ENCODE measurements around the gene OR51V1. TPM values are rescaled to one million over a fixed set of nuclear protein-coding genes. Genes with fewer than 3 reads are reported as not detected.

The OR51V1 gene
- total RNA-seq, 1 donor from 2014 or later = not detected

- no peak for TF ChIP-seq CTCF (IDR thresholded peaks at IDR 0.05)
- no peak for ATAC-seq
- H3K9me3 ChIP-seq = no peaks in the 10 kb centered on the region
- no peaks in the 10 kb centered on the region for H3K36me3 ChIP-seq
- H3K4me3 ChIP-seq = no peak overlapping the region
- H3K27me3 ChIP-seq = no peaks in the 10 kb centered on the region
- no peak for DNase-seq
- no peak overlapping the region for H3K27ac ChIP-seq
- intact Hi-C loops (cut with DNase I) = no loop called here
- no peaks in the 10 kb centered on the region for H3K4me1 ChIP-seq
Measured at GRCh38 chr11:5240056-5240455, 39.6 kb upstream of the OR51V1 start.

GRCh38 chr11:5239046-5239445, 38.6 kb upstream of the OR51V1 start:
- H3K27ac ChIP-seq = no peak overlapping the region
- no peaks in the 10 kb centered on the region for H3K27me3 ChIP-seq
- no peak for DNase-seq
- H3K4me3 ChIP-seq = no peak overlapping the region
- no peak for ATAC-seq
- no peaks in the 10 kb centered on the region for H3K9me3 ChIP-seq
- intact Hi-C loops (cut with DNase I) = no loop called here
- H3K36me3 ChIP-seq = no peaks in the 10 kb centered on the region
- TF ChIP-seq CTCF (IDR thresholded peaks at IDR 0.05) = no peak
- no peaks in the 10 kb centered on the region for H3K4me1 ChIP-seq

GRCh38 chr11:5238486-5238885, 38.0 kb upstream of the OR51V1 start:
- DNase-seq = no peak
- Histone ChIP-seq H3K9me3 (no peaks in the 10 kb centered on the region), H3K4me3 (no peak overlapping the region), H3K36me3 (no peaks in the 10 kb centered on the region), H3K27me3 (no peaks in the 10 kb centered on the region), H3K27ac (no peak overlapping the region), H3K4me1 (no peaks in the 10 kb centered on the region)
- ATAC-seq = no peak
- intact Hi-C loops (cut with DNase I) = no loop called here
- TF ChIP-seq CTCF (IDR thresholded peaks at IDR 0.05) = no peak

- no peak for ATAC-seq
Measured at GRCh38 chr11:5237420-5237819, 36.9 kb upstream of the OR51V1 start.

GRCh38 chr11:5235364-5236095, 35.0 kb upstream of the OR51V1 start:
- ATAC-seq (no peak), DNase-seq (no peak)
- H3K27me3 ChIP-seq = no peaks in the 10 kb centered on the region
- no peaks in the 10 kb centered on the region for H3K9me3 ChIP-seq
- no peaks in the 10 kb centered on the region for H3K4me1 ChIP-seq
- H3K27ac ChIP-seq = no peak overlapping the region
- no peaks in the 10 kb centered on the region for H3K36me3 ChIP-seq
- TF ChIP-seq CTCF (IDR thresholded peaks at IDR 0.05) = no peak
- H3K4me3 ChIP-seq = no peak overlapping the region
- intact Hi-C loops (cut with DNase I) = no loop called here

More at GRCh38 chr11:5237420-5237819, 36.9 kb upstream of the OR51V1 start:
- Histone ChIP-seq H3K36me3 (no peaks in the 10 kb centered on the region), H3K4me3 (no peak overlapping the region), H3K4me1 (no peaks in the 10 kb centered on the region), H3K9me3 (no peaks in the 10 kb centered on the region), H3K27ac (no peak overlapping the region), H3K27me3 (no peaks in the 10 kb centered on the region)
- TF ChIP-seq CTCF (IDR thresholded peaks at IDR 0.05) = no peak
- intact Hi-C loops (cut with DNase I) = no loop called here
- no peak for DNase-seq
